H1 (cell line): ENCODE data around the gene DOCK6. TPM values are rescaled to one million over a fixed set of nuclear protein-coding genes. Genes with fewer than 3 reads are reported as not detected.

Experiments used
- CTCF ChIA-PET: fragments of 300-600 bp; sonication (Branson Sonifier 250); formaldehyde crosslinking; loops from one replicate; lab custom pipeline; 2021; ENCODE audit not compliant: partially characterized antibody; lab: Charles Lee
- POLR2A ChIA-PET: fragments of 300-600 bp; sonication (Branson Sonifier 250); formaldehyde crosslinking; loops from one replicate; lab custom pipeline; 2021; ENCODE audit warnings: inconsistent platforms; ENCODE audit not compliant: partially characterized antibody; lab: Charles Lee
- DNase-seq, 2 experiments: peaks; one replicate each; pipeline versions ENCODE4 v3.0.0 to v3.0.0-alpha.2; 2010 to 2022; ENCODE audit warnings: low spot score in 2 of 2, low read depth in 1 of 2, mixed read lengths in 1 of 2
- FAIRE-seq: peaks from 2 replicates; lab custom pipeline; 2011; peaks lifted over from hg19 to GRCh38; lab: Jason Lieb, UNC
- H2AFZ ChIP-seq: 2 replicates; pipeline ENCODE4 v1.8.1; 2012; ENCODE audit warnings: low read length, inconsistent platforms
- H2AK5ac ChIP-seq: 2 replicates; pipeline ENCODE4 v1.6.1; 2013; ENCODE audit warnings: low read depth, low read length
- H2BK120ac ChIP-seq: replicated peaks from 2 replicates; pipeline ENCODE3; 2013; ENCODE audit warnings: low read depth, low read length, inconsistent platforms
- H2BK12ac ChIP-seq: 2 replicates; pipeline ENCODE4 v1.6.1; 2013; ENCODE audit warnings: low read depth, low read length
- H2BK15ac ChIP-seq: 2 replicates; pipeline ENCODE4 v1.6.1; 2013; ENCODE audit warnings: low read length
- H2BK20ac ChIP-seq: 2 replicates; pipeline ENCODE4 v1.6.1; 2013; ENCODE audit warnings: low read length
- H2BK5ac ChIP-seq: 2 replicates; pipeline ENCODE4 v1.6.1; 2013; ENCODE audit warnings: low read depth, low read length
- H3K14ac ChIP-seq: 2 replicates; pipeline ENCODE4 v1.6.1; 2013; ENCODE audit warnings: inconsistent platforms; ENCODE audit not compliant: insufficient read length
- H3K18ac ChIP-seq: 2 replicates; pipeline ENCODE4 v1.6.1; 2013; ENCODE audit warnings: low read length; ENCODE audit errors: extremely low read depth
- H3K23ac ChIP-seq: 2 replicates; pipeline ENCODE4 v1.6.1; 2013; ENCODE audit warnings: inconsistent platforms; ENCODE audit not compliant: insufficient read length
- H3K23me2 ChIP-seq: 2 replicates; pipeline ENCODE4 v1.6.1; 2013; ENCODE audit warnings: low read depth, low read length
- H3K27ac ChIP-seq: 2 replicates; pipeline ENCODE4 v1.6.1; 2011; ENCODE audit warnings: low read depth, low read length, inconsistent platforms
- H3K27me3 ChIP-seq, 4 experiments: replicated peaks in 1 of 4; 1 replicate in 1 of 4; 2 replicates in 3 of 4; pipeline versions ENCODE4 v1.6.1 to v1.8.1; 2011 to 2013; ENCODE audit warnings: low read length in 3 of 4, mild to moderate bottlenecking in 3 of 4, inconsistent platforms in 2 of 4, mixed read lengths in 2 of 4, moderate library complexity in 1 of 4; ENCODE audit not compliant: control insufficient read depth in 3 of 4, insufficient read depth in 3 of 4; ENCODE audit errors: extremely low read depth in 1 of 4
- H3K36me3 ChIP-seq, 4 experiments: 2 replicates each; pipeline versions ENCODE4 v1.6.1 to v1.8.1; 2011 to 2013; ENCODE audit warnings: mild to moderate bottlenecking in 4 of 4, low read length in 3 of 4, moderate library complexity in 2 of 4, control low read depth in 1 of 4, inconsistent platforms in 1 of 4; ENCODE audit not compliant: insufficient read depth in 4 of 4, control insufficient read depth in 2 of 4
- H3K4ac ChIP-seq: replicated peaks from 2 replicates; pipeline ENCODE3; 2013; ENCODE audit warnings: low read length, low read depth, mixed read lengths, inconsistent platforms; ENCODE audit not compliant: insufficient read length
- H3K4me1 ChIP-seq, 4 experiments: replicated peaks in 1 of 4; 1 replicate in 1 of 4; 2 replicates in 3 of 4; pipeline versions ENCODE4 v1.6.1 to v1.8.1; 2011 to 2013; ENCODE audit warnings: low read length in 3 of 4, inconsistent platforms in 2 of 4, mixed read lengths in 1 of 4; ENCODE audit not compliant: insufficient read depth in 4 of 4, control insufficient read depth in 3 of 4
- H3K4me2 ChIP-seq, 2 experiments: 2 replicates each; pipeline versions ENCODE4 v1.6.1 to v1.8.1; 2011 to 2013; ENCODE audit warnings: low read depth in 2 of 2, low read length in 2 of 2, control low read depth in 1 of 2, inconsistent platforms in 1 of 2, mild to moderate bottlenecking in 1 of 2; ENCODE audit not compliant: insufficient read depth in 1 of 2
- H3K4me3 ChIP-seq, 4 experiments: fragments of 200-600, 300-600 bp in 1 of 4; sonication (generic), shearing (Covaris generic), sonication (Bioruptor Twin) in 1 of 4; 2 replicates each; pipeline versions ENCODE4 v1.5.1 to v1.8.1; 2011 to 2016; ENCODE audit warnings: low read length in 4 of 4, low read depth in 3 of 4, control low read depth in 2 of 4, inconsistent platforms in 2 of 4, mild to moderate bottlenecking in 2 of 4, mixed read lengths in 1 of 4, moderate library complexity in 1 of 4; ENCODE audit not compliant: insufficient read depth in 2 of 4; ENCODE audit errors: extremely low read depth in 1 of 4
- H3K56ac ChIP-seq: replicated peaks from 2 replicates; pipeline ENCODE3; 2013; ENCODE audit warnings: low read depth, mild to moderate bottlenecking, mixed read lengths, low read length, inconsistent platforms; ENCODE audit not compliant: insufficient read length
- H3K79me1 ChIP-seq: 2 replicates; pipeline ENCODE4 v1.6.1; 2013; ENCODE audit warnings: low read depth, low read length, control low read depth
- H3K79me2 ChIP-seq, 2 experiments: 2 replicates each; pipeline versions ENCODE4 v1.6.1 to v1.8.1; 2012 to 2013; ENCODE audit warnings: low read length in 2 of 2, mild to moderate bottlenecking in 2 of 2, inconsistent platforms in 1 of 2; ENCODE audit not compliant: insufficient read depth in 2 of 2, control insufficient read depth in 1 of 2
- H3K9ac ChIP-seq, 4 experiments: replicated peaks in 1 of 4; 1 replicate in 1 of 4; 2 replicates in 3 of 4; pipeline versions ENCODE4 v1.6.1 to v1.8.1; 2011 to 2013; ENCODE audit warnings: low read depth in 3 of 4, low read length in 3 of 4, control low read depth in 2 of 4, mild to moderate bottlenecking in 2 of 4, moderate library complexity in 2 of 4, inconsistent platforms in 1 of 4; ENCODE audit errors: extremely low read depth in 1 of 4
- H3K9me3 ChIP-seq, 2 experiments: 2 replicates each; pipeline versions ENCODE4 v1.6.1 to v1.8.1; 2012 to 2013; ENCODE audit warnings: mild to moderate bottlenecking in 2 of 2, moderate library complexity in 2 of 2, control low read depth in 1 of 2, inconsistent platforms in 1 of 2, low read depth in 1 of 2, low read length in 1 of 2, mixed read lengths in 1 of 2; ENCODE audit not compliant: insufficient read depth in 2 of 2
- H4K20me1 ChIP-seq, 2 experiments: replicated peaks in 1 of 2; 2 replicates each; pipeline versions ENCODE3 to v1.8.1; 2011 to 2013; ENCODE audit warnings: inconsistent platforms in 2 of 2, low read length in 2 of 2, mild to moderate bottlenecking in 1 of 2; ENCODE audit not compliant: insufficient read depth in 2 of 2, control insufficient read depth in 1 of 2
- H4K5ac ChIP-seq: 2 replicates; pipeline ENCODE4 v1.6.1; 2013; ENCODE audit warnings: low read length, low read depth, mixed read lengths, inconsistent platforms; ENCODE audit not compliant: insufficient read length
- H4K8ac ChIP-seq: 2 replicates; pipeline ENCODE4 v1.8.0; 2013; ENCODE audit warnings: mild to moderate bottlenecking, moderate library complexity, low read length, inconsistent platforms; ENCODE audit not compliant: insufficient read depth; ENCODE audit errors: extremely low read depth
- H4K91ac ChIP-seq: replicated peaks from 2 replicates; pipeline ENCODE3; 2013; ENCODE audit warnings: low read length, mixed read lengths, inconsistent platforms; ENCODE audit not compliant: insufficient read length
- ASH2L ChIP-seq: fragments of 200-600, 300-600 bp; sonication (generic); IDR thresholded peaks from one replicate; pipeline ENCODE4 v1.7.1; 2017; ENCODE audit warnings: low read length
- BCL11A ChIP-seq, 2 experiments: IDR thresholded peaks; one replicate each; pipeline ENCODE4 v1.6.1; 2011; ENCODE audit warnings: low read depth in 2 of 2, low read length in 2 of 2, mild to moderate bottlenecking in 2 of 2
- CBX8 ChIP-seq: fragments of 300-800, 300-1000 bp; sonication (generic); IDR thresholded peaks from 2 replicates; pipeline ENCODE4 v1.7.1; 2016; ENCODE audit warnings: low read depth, low read length, borderline replicate concordance
- JUN ChIP-seq: IDR thresholded peaks from 2 replicates; pipeline ENCODE4 v1.6.1; 2011; ENCODE audit warnings: low read depth, mild to moderate bottlenecking, improper control_type of control experiment, low read length
- YY1 ChIP-seq: IDR thresholded peaks from 2 replicates; pipeline ENCODE4 v1.6.1; 2011; ENCODE audit warnings: low read depth, mild to moderate bottlenecking, low read length
- WGBS, 2 experiments: shearing (Covaris generic) in 1 of 2; methylation state at CpG; one replicate each; pipeline versions ENCODE4 v1.1.6 to v1.1.7; 2013 to 2015; ENCODE audit warnings: low lambda C conversion rate in 2 of 2, mixed read lengths in 2 of 2, inconsistent platforms in 1 of 2, low coverage in 1 of 2, missing lambda C conversion rate in 1 of 2; ENCODE audit not compliant: insufficient replicate concordance in 2 of 2, insufficient coverage in 1 of 2, insufficient read length in 1 of 2; ENCODE audit errors: extremely low coverage in 1 of 2, missing lambda C conversion rate in 1 of 2; 5-methylcytosine and 5-hydroxymethylcytosine counted together
- polyA plus RNA-seq, 7 experiments: library from polyadenylated mRNA; depleted of rRNA in 3 of 7; stranded (reverse) in 5 of 7; unstranded in 2 of 7; fragments of >200 nt in 5 of 7; fragments of 200-250 nt in 2 of 7; gene quantifications; 1 replicate in 5 of 7; 2 replicates in 1 of 7; 4 replicates in 1 of 7; pipeline versions ENCODE4 v1.2.1 to v1.2.3, GENCODE V29; 2011 to 2013; ENCODE audit warnings: missing spikeins in 2 of 7, mixed read lengths in 2 of 7
- total RNA-seq: library from RNA; stranded (reverse); fragmentation: NEBNext Ultra II Directional; extraction: Animal tissue kit (Norgen Biotek cat#: 25700); gene quantifications from 2 replicates; pipeline ENCODE4 v1.2.1, GENCODE V29; 2021

DOCK6 gene
- total and polyA plus RNA-seq, 2 of the 8 experiments (the other 6 are each of a cell fraction or from before 2014, with no cell fraction given) = 25.5 to 54.7 TPM

DNA sequence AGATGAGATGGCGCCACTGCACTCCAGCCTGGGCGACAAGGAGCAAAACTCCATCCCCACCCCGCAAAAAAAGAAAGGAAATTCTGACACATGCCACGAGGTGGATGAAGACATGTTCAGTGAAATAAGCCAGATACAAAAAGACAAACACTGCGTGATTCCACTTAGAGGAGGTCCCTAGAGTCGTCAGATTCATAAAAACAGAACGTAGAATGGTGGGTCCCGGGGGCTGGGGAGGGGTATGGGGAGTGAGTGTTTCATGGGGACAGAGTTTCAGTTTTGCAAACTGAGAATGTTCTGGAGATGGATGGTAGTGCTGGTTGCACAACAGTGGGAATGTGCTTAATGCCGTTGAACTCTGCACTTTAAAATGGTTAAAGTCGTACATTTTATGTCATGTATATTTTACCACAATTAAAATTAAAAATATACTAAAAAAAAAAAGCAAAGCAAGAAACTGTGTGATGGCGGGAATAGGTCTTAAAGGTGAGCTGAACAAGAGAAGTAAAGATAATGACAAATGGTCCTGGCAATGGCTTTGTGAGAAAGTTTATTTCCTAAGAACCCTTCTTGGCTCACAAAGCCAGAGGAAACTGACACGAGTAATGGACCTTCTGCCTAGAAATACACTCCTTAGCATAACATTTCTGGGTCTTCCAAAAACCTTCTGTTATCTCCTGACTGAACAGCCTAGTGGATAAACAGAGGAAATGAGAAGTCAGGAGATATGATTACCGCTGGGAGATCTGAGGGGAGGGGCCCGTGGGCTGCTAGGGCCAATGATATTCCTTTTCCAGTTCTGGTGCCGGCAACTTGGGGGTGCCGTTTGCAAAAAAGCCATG, 102.5 kb downstream of the DOCK6 start:
- CTCF ChIA-PET = interaction anchor here (0.6 kb wide), 1 partner anchor 24 kb away, joined by 3 read pairs; no protein-coding TSS in a partner anchor
- FAIRE-seq = no peak
- H2AK5ac ChIP-seq = no peak overlapping the region

More for the DNA sequence above, 102.5 kb downstream of the DOCK6 start:
- Histone ChIP-seq H3K4me1 (peaks cover 0 to 2% (median 0%) of the 10 kb centered on the region in 4 experiments; a peak in 1 of 7 replicates), H3K4me3 (no peak overlapping the region), H3K27ac (no peak overlapping the region), H3K23ac (no peak overlapping the region), H3K18ac (no peak overlapping the region), H2BK5ac (no peak overlapping the region), H3K4ac (no peak overlapping the region), H3K9me3 (no peaks in the 10 kb centered on the region), H2AFZ (no peak overlapping the region), H3K9ac (no peak overlapping the region), H2BK12ac (no peak overlapping the region), H2BK20ac (no peak overlapping the region), H3K79me2 (peaks cover 0 to 7% of the 10 kb centered on the region in 2 experiments; a peak in 3 of 4 replicates), H2BK120ac (no peak overlapping the region), H3K14ac (no peak overlapping the region), H4K20me1 (no peaks in the 10 kb centered on the region), H3K23me2 (no peaks in the 10 kb centered on the region; the same call in 1 of the 2 replicates), H3K79me1 (no peaks in the 10 kb centered on the region), H4K8ac (no peak overlapping the region), H2BK15ac (no peak overlapping the region), H4K5ac (no peak overlapping the region), H3K56ac (no peak overlapping the region), H3K36me3 (no peaks in the 10 kb centered on the region), H3K27me3 (no peaks in the 10 kb centered on the region), H3K4me2 (no peak overlapping the region), H4K91ac (no peak overlapping the region)
- TF ChIP-seq YY1 (no peak), BCL11A (IDR thresholded peaks at IDR 0.05; ENCODE audit: low read depth in 2 of 2, low read length in 2 of 2) (no peak), JUN (no peak), CBX8 (no peak), ASH2L (no peak)
- 85% methylated on average over 16 of the region's 16 CpGs; no CpG with 5 or more reads in 1 of the 2 experiments for WGBS, 2 experiments
- DNase-seq = no peak
- POLR2A ChIA-PET = no interaction called here
